ENCODE results near the gene KCNIP1.

GRCh38 chr5:170528976-170529375 is 25.2 kb downstream of the KCNIP1 start:
- TF ChIP-seq CTCF (IDR thresholded peaks at IDR 0.05; ENCODE audit: insufficient read depth, low read length, poor library complexity, severe bottlenecking) = no peak
- TF ChIP-seq EZH2phosphoT487 (conservative IDR thresholded peaks at IDR 0.05; ENCODE audit: low read length) = no peak

All from SU-DHL-6 (cell line).